ENCODE results near the gene SPACA5B. TPM values are rescaled to one million over a fixed set of nuclear protein-coding genes. Genes with fewer than 3 reads are reported as not detected.

Gene SPACA5B
- total RNA-seq, 1 donor from 2014 or later = not detected

Other genes with a start within 250 kb of the SPACA5B start
- gene ZNF182, start 126.6 kb upstream of the SPACA5B start, total RNA-seq = 7.0 TPM
- not detected for gene SPACA5, start 123.6 kb upstream of the SPACA5B start, total RNA-seq
- 5.4 TPM for gene ZNF630, start 59.0 kb upstream of the SPACA5B start, total RNA-seq
- not detected for gene SSX5, start 66.2 kb downstream of the SPACA5B start, total RNA-seq
- not detected for gene SSX1, start 124.8 kb downstream of the SPACA5B start, total RNA-seq
- not detected for gene SSX3, start 226.1 kb downstream of the SPACA5B start, total RNA-seq